ENCODE data around the gene ARHGEF26. TPM values are rescaled to one million over a fixed set of nuclear protein-coding genes. Genes with fewer than 3 reads are reported as not detected.
"Not testable (repeated sequence)": the region's sequence is repeated elsewhere in the genome, so short reads cannot be mapped to it uniquely, and the experiment has no call there.

Gene ARHGEF26, protein sequence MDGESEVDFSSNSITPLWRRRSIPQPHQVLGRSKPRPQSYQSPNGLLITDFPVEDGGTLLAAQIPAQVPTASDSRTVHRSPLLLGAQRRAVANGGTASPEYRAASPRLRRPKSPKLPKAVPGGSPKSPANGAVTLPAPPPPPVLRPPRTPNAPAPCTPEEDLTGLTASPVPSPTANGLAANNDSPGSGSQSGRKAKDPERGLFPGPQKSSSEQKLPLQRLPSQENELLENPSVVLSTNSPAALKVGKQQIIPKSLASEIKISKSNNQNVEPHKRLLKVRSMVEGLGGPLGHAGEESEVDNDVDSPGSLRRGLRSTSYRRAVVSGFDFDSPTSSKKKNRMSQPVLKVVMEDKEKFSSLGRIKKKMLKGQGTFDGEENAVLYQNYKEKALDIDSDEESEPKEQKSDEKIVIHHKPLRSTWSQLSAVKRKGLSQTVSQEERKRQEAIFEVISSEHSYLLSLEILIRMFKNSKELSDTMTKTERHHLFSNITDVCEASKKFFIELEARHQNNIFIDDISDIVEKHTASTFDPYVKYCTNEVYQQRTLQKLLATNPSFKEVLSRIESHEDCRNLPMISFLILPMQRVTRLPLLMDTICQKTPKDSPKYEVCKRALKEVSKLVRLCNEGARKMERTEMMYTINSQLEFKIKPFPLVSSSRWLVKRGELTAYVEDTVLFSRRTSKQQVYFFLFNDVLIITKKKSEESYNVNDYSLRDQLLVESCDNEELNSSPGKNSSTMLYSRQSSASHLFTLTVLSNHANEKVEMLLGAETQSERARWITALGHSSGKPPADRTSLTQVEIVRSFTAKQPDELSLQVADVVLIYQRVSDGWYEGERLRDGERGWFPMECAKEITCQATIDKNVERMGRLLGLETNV
- 6.6 and 9.3 TPM in 2 replicates for total RNA-seq (2014; rRNA removed; shearing (Covaris generic))

DNA sequence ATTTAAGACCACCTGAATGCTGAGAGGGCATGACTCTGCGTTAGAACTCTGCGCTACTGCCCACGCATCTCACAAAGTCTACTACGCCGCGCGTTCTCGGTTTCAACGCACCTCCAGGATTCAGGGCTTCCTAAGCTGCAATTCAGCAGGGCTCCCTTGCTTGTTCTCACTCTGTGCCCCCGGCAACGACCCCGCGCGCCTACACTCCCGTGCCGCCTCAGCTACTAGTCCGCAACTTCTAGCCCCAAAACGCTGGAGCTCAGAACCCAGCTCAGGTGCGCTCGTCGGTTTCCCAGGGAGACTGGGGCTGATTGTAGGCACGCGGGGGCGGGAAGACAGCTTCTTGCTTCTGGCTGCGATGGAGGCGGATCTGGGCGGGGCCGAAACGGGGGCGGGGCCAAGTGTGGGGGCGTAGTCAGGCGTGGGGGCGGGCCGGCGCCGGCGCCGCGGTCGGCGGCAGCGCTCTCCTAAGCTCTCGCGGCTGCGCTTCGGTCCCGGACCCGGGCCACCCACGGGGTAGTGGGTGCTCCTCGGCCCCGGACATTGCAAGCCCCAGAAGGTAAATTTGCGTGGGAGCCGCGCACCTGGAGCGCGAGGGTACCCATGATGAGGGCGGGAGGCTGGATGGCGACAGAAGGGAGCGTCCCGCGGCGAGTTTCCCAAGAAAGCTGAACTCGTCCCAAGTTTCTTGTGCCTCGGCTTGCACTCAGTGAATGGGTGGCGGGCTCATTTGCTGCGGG is at the start of gene ARHGEF26:
Gene ARHGEF26, plus strand, starts transcription at position 430 of the 740 bp plus-strand sequence. CDS start 603 bp downstream, outside the sequence.
- peak; percentile 89 for DNase-seq (ENCODE audit: low read depth)

DNA sequence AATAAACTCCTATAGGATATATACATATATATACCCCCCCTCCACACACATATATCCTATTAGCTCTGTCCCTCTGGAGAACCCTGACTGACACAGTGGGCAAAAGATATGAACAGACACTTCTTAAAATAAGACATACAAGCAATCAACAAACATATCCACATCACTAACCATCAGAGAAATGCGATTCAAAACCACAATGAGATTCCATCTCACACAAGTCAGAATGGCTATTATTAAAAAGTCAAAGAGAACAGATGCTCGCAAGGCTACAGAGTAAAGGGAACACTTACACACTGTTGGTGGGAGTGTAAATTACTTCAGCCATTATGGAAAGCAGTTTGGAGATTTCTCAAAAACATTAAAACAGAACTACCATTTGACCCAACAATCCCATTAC is 46.2 kb upstream of the ARHGEF26 start:
- no peak for DNase-seq (ENCODE audit: low read depth)

DNA sequence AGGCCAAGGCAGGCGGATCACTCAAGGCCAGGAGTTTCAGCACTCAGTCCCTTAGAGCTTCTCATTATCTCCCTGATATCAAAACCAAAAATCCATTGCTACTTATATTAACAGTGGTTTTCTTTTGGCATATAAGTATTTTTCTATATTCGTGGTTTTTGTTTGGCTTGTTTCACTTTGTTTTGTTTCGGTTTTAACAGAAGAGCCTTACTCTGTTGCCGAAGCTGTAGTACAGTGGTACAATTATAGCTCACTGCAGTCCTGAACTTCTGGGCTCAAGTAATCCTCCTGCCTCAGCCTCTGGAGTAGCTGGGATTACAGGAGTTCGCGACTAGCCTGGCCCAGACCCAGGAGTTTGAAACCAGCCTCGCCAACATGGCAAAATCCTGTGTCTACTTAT is 42.5 kb upstream of the ARHGEF26 start:
- DNase-seq (ENCODE audit: low read depth): no peak

DNA sequence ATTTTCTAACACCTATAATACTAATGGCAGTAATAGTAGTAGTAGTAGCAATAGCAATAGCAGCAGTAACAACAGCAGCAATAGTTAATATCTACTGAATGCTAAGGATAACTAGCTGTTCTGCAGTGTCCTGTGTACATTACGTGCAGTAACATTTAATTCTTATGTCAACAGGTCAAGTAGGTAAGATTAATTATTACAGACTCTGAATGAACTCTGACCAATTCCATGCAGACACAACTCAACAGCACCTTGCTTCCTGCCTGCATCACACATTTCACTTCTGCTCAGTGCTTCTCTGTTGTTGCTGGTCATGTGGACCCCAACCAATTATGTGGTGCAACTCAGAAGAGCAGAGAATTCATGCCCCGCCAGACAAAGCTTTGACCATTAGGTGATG is 39.9 kb upstream of the ARHGEF26 start:
- no peak for DNase-seq (ENCODE audit: low read depth)

DNA sequence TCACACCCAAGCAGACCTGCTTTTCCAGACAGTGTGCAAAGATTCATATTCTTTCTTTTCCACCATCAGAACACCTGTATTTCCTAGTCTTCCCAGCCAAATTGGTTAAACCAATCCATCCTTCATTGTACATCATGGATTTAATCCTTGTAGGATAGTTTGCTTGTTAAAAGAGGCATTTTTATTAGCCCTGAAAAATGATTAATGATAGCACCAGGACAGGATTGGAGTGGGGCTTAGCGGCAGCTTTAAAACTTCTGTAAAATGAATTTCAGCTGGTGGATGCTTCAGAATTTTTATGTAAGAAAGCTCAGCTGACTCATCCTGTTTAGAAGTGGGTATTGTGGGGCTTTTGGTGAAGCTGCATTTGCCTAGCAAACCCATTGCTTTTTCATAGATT is 36.1 kb upstream of the ARHGEF26 start:
- no peak for DNase-seq (ENCODE audit: low read depth)

DNA sequence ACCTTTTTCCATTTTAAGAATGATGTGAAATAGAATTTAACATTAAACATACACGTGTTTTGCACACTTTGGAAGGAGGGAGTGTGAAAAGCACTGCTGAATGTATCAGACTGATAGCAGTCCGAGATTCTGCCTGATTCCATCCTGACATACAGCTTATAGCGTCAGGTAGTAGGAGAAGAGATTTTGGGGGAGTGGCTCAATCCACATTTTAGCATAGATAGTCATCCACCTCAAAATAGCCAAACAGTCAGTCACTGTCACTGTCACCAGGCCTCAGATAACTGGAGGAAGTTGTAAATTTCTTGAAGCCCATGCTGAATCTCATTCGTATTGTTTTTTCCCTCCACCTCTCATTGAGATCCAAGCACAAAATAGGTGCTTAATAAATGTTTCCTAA is 35.4 kb upstream of the ARHGEF26 start:
- no peak for DNase-seq (ENCODE audit: low read depth)

DNA sequence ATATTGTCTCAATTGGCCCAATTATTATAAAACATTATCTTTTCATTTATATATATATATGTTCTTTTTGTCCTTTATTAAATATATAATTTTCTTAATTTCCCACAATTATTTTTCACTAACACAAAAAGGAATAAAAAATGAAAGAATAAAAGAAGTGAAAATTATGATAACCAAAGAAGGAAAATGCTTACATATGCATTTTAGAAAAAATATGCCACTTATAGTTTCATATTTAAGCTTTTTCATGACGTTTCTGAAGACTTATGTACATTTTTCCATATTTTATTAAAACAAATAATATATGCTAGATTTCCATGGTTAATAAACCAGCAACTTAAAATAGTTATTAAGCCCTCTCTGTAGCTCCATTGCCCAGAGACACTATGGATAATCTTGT is 34.9 kb upstream of the ARHGEF26 start:
- no peak for DNase-seq (ENCODE audit: low read depth)

DNA sequence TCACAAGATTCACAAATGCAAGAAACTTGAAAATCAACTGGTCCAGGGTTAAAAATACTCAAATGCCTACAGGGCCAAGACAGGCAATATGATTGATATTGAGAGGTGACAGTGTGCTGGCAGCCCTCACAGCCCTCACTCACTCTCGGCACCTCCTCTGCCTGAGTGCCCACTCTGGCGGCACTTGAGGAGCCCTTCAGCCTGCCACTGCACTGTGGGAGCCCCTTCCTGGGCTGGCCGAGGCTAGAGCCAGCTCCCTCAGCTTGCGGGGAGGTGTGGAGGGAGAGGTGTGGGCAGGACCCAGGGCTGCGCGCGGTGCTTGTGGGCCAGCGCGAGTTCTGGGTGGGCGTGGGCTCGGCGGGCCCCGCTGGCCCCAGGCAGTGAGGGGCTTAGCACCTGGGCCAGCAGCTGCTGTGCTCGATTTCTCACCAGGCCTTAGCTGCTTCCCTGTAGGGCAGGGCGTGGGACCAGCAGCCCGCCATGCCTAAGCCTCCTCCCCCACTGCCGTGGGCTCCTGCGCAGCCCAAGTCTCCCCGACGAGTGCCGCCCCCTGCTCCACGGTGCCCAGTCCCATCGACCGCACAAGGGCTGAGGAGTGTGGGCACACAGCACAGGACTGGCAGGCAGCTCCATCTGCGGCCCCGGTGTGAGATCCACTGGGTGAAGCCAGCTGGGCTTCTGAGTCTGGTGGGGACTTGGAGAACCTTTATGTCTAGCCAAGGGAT is 33.3 kb upstream of the ARHGEF26 start:
- DNase-seq (ENCODE audit: low read depth): not testable (repeated sequence)

DNA sequence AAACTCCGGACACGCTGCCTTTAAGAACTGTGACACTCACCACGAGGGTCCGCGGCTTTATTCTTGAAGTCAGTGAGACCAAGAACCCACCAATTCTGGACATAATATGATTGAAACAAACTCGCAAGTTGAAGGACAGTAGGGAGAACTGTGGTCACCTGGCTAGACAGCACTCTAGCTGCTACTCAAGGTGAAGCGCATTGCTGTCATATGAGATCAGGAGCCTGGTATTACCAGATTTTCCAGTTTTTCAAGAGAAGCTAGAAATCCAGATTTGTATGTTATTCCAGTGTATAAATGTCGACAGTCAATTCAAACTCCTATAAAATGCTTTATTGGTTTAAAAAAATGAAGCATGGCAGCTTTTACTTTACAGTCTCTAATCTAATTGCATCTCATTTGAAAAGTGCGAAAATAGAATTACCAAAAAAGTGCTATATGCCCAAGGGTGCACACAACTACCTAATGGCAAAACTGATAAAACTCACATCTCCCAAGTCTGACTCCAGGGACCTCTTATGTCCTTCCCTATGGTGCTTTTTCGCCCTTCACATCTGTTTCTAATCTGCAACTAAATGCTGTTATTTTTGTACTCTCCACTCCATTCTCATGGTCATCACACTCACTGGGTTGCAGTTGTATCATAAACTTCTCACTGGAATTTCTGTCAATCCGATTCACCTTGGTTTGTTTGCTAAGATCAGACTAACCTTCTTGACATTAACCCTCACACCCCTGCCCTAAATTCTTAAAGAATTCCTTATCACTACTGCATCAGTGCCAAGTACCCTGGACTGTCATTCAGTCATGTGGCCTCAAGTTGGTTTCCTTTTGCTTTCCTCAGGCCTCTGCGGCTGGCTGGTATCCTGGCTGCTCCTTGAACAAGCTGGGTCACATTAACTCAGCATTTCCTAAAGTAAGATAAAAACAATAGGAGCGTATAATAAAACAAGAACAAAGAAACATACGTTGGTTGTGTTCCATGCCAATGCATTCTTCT is 31.5 kb upstream of the ARHGEF26 start:
- DNase-seq (ENCODE audit: low read depth): no peak

DNA sequence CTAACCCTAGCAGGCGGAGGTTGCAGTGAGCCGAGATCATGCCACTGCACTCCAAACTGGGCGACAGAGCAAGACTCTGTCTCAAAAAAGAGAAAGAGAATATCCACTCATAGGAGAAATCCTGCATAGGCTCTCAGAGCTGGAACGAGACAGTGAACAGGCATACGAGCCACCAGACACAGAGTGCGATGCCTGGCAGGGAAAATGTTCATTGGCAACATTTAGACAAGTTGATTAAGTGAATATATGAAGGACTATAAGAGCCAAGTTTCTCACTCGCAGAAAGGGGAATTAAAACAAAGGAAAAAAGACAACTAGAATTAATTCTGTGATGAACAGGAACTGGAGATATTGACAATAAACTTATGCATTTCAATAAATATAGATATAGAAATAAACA is 27.1 kb upstream of the ARHGEF26 start:
- DNase-seq (ENCODE audit: low read depth): no peak

DNA sequence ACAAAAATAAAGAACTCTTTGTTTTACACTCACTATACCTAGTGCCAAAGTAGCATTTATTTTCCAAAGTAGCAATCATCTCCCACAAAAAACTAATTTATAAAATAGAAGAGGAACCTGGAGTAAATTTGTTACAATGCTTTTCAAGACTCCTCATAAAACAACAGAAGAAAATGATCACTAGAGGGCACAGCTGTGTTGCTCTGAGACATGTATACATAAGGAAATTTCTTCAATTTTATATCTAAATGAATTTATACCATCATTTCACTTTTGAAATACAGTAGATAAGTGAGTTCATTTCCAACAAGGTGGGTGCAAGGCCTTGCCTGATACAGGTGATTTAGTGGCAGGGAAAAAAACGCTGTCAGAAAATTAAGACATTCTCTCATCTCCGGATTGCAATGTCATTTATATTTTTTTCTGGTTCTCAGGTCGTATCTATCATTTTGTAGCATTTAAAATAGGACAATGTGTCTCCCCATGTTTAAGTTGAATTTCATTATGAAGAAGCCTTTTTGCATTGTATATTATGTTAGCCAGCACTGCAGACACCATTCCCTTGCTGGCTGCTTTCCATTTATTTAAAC is 25.3 kb upstream of the ARHGEF26 start:
- no peak for DNase-seq (ENCODE audit: low read depth)

DNA sequence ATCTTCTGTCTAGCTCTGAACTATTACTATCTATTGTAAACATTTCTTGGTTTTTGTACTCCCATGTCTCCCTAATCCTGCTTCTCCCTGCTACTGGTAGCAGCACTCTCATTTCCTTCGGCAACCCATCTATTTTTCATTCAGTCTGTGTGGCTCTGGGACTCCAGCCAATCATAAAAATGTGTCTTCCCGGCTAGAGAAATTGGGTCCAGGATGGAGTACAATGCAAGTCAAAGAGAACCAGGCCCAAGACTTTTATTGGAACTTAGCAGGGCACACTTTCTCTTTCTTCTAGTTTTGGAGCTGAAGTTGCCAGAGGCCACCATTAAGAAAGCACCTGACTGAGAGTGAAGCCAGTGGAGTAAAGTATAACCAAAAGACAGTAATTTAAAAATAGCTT is 22.8 kb upstream of the ARHGEF26 start:
- no peak for DNase-seq (ENCODE audit: low read depth)

DNA sequence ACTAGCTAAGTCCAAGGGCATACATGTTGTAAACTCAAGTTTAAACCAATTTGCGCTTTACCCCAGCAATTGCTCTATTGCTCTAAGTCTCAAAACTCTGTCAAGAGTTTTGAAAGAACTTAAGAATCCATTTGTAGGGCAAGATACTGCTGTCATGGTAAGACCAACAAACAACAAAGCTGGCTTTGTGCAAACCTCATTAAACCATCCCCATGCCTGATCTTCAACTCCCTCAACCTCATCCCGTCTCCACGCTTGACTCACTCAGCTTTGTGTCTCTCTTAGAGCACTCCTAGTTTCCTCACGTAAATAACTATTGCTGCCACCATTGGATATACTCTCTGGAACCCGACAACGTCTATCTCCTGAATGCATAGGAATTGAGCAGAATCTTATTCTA is 20.6 kb upstream of the ARHGEF26 start:
- DNase-seq (ENCODE audit: low read depth): no peak

DNA sequence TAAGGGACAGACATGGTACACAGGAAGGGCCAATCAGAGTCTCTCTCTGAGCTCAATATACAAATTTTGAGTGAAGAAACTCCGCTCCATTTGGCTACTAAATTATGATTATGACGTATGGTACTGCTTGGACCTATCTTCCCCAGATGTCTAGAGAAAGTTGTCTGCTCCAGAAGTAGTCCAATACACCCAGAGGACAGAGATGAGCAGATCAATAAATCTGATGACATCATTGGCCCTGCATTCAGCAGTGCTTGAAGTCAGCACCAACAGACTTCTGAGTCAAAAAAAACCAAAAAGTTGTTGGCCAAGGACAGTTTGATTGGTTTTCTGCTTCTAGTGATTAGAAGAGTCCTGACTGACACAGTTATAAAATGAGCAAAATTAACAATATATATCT is 19.9 kb upstream of the ARHGEF26 start:
- DNase-seq (ENCODE audit: low read depth): no peak

DNA sequence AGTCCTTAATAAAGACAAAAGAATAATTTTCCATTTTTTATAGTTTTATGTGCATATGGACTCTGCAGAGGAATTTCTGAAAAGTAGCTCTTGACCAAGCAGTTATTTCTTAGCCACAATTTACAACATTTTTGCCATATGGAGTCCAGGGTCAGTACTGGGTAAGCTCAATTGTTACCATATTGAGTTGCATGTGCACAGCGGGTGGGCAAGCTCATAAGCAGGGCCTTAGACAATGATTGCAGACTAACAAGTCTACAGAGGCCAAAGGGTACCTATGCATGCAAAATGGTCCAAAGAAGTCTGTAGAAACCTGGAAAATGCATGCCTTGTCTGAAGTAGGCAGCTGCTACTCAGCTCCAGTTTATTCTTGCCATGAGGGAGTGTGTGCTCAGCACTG is 19.0 kb upstream of the ARHGEF26 start:
- DNase-seq (ENCODE audit: low read depth): no peak

DNA sequence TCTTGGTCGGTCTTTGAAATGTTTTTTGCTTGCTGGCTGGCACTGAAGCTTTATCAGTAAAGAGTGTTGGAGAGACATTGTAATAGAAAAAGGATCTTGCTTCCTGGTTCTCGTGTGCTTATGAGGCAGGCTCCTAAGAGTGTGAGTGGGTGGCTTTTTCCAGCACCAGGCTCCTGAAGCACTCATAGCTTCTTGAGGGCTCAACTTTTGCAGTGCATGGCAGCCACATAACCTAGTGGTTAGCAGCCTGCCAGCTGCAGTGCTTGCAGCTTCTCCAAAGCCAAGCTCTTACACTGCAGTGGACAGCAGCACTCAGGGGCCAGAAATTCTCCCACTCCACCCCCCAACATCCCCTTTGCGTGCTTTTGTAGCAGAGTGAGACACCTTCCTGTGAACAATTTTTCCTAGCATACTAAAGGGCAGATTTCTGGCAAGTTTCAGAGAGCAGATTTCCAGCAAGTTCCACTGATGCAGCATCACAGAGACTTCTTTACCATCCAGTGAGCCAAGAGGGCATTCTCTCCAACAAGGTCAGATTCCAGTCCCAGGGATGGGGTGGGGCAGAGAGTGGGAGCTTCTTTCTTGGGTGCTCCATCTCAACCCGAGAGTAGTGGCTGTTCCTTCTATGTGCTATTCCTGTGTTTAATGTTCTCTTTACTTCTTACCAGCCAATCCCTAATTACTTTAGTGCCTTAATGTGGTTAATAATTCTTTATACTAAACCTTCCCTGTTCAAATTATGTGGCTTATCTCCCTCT is 15.8 kb upstream of the ARHGEF26 start:
- DNase-seq (ENCODE audit: low read depth): no peak

DNA sequence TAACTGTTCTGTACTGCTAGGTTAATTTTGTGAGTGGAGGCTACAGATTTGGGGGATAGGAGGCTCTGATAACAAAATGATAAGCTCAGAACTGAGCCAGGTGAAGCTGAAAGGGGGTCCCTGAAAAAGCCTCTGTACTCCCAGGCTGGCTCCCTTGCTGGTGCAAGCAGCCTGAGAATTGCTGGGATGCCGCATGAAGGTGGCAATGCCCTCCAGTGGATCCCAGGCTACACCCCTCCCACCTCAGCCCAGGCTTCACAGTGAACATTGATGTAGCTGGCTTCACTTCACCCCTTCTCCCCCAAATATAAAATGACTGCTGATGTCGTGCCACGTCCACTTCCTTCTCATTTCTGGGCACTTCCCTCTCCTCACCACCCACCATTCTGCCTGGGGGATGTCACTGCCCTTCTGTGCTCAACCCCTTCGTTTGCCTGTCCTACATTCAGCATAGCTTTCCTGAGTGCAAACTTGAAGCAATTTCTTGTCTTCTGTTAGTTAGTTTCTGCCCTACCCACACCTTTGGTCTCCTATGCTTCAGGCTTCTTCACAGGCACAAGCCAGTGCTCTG is 9.7 kb upstream of the ARHGEF26 start:
- DNase-seq (ENCODE audit: low read depth): no peak

DNA sequence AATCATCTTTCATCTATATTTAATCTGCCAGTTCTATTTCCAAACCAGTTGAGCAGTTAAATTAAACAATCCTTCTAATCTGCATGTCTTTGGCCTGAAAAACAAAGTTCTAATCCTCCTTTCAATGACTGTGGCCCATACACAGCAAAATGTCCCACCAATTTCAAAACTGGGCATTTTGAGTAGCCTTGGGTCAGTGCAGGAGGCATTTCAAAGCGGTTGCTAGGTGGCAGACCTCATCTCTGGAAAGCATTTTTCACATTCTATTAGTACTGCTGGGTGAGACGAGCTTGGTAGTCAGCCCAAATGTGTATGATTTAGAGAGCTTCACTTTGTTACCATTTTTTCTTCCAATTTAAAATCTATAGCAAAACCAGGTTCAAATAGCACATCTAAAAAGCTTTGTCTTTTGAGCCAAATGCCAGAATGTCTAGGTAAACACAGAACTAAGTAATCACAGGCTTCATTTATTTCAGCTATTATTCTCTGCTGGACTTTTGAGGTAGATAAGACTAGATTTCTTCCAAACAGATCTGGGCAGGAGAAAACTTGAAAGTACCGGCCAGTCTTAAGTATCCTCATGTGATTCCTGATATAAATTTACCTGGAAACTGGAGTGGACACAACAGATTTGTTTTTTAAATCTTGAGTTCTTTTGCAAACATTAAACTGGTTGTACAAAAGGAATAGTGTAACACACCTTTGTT is 8.9 kb upstream of the ARHGEF26 start:
- DNase-seq (ENCODE audit: low read depth): no peak
